ENCODE measurements around the gene SMARCD1. TPM values are rescaled to one million over a fixed set of nuclear protein-coding genes. Genes with fewer than 3 reads are reported as not detected.

SMARCD1 gene
- total RNA-seq, 1 experiment from 2014 or later, result 84.9 TPM

DNA sequence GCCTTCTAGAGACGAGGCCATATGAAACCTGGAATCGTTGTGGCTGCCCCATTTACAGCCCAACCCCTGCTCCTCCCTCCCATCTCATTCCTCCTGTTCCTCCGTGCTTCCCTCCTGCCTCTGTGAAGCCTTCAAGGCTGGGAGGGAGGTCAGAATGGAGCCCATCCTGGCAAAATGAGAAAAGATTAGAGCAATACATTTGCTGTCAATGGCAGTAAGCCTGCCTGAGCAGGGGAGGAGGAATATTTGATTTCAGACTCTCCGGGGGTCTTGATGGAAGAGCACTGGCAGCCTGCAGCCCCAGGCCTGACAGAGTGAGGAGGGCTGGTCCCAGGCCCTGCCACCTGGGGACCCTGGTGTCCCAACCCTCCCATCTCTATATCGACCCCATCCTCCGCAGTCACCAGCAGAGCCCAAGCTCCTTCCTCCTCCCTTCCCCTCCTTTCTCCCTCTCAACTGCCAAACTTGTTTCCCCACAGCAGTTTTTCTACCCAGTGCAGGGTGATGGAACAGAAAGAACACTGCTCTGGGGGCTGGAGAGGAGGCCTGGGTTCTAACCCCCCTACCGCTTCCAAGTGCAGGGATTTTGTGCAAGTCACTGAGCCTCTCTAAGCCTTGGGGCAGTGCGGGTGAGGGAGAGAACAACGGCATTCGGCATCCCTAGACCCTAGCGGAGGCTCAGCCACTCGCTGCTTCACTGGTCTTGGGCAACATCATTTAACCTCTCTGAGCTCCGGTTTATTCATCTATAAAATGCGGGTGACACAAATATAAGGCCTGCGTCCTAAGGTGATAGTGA lies 43.9 kb upstream of the SMARCD1 start:
- Histone ChIP-seq H3K27me3 (ENCODE audit: control insufficient read depth, insufficient read depth, low read length) (no peaks in the 10 kb centered on the region), H3K27ac (ENCODE audit: low read length) (no peak overlapping the region), H3K4me3 (ENCODE audit: low read depth in 2 of 2, low read length in 2 of 2) (no peak overlapping the region), H3K9me3 (ENCODE audit: control insufficient read depth, insufficient read depth, low read depth, low read length) (no peaks in the 10 kb centered on the region), H3K36me3 (ENCODE audit: control insufficient read depth, insufficient read depth, low read length) (no peaks in the 10 kb centered on the region), H3K4me1 (ENCODE audit: control insufficient read depth, insufficient read depth, low read length) (no peaks in the 10 kb centered on the region)
- in situ Hi-C loops (cut with HindIII; ENCODE audit: low pct_unique_long_range_greater_than_20kb, low sequenced_read_pairs), result no loop called here
- ATAC-seq, result no peak
- TF ChIP-seq, protein P1, sequence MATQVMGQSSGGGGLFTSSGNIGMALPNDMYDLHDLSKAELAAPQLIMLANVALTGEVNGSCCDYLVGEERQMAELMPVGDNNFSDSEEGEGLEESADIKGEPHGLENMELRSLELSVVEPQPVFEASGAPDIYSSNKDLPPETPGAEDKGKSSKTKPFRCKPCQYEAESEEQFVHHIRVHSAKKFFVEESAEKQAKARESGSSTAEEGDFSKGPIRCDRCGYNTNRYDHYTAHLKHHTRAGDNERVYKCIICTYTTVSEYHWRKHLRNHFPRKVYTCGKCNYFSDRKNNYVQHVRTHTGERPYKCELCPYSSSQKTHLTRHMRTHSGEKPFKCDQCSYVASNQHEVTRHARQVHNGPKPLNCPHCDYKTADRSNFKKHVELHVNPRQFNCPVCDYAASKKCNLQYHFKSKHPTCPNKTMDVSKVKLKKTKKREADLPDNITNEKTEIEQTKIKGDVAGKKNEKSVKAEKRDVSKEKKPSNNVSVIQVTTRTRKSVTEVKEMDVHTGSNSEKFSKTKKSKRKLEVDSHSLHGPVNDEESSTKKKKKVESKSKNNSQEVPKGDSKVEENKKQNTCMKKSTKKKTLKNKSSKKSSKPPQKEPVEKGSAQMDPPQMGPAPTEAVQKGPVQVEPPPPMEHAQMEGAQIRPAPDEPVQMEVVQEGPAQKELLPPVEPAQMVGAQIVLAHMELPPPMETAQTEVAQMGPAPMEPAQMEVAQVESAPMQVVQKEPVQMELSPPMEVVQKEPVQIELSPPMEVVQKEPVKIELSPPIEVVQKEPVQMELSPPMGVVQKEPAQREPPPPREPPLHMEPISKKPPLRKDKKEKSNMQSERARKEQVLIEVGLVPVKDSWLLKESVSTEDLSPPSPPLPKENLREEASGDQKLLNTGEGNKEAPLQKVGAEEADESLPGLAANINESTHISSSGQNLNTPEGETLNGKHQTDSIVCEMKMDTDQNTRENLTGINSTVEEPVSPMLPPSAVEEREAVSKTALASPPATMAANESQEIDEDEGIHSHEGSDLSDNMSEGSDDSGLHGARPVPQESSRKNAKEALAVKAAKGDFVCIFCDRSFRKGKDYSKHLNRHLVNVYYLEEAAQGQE (IDR thresholded peaks at IDR 0.05; ENCODE audit: insufficient read depth in 1 of 2, low read depth in 2 of 2, low read length in 1 of 2), result no peak
- TF ChIP-seq SIN3A (IDR thresholded peaks at IDR 0.05; ENCODE audit: borderline replicate concordance, insufficient read depth, low read depth, low read length), result no peak
- no peak for TF ChIP-seq TCF7L2 (IDR thresholded peaks at IDR 0.05; ENCODE audit: low read depth, low read length)
- TF ChIP-seq, protein P2, sequence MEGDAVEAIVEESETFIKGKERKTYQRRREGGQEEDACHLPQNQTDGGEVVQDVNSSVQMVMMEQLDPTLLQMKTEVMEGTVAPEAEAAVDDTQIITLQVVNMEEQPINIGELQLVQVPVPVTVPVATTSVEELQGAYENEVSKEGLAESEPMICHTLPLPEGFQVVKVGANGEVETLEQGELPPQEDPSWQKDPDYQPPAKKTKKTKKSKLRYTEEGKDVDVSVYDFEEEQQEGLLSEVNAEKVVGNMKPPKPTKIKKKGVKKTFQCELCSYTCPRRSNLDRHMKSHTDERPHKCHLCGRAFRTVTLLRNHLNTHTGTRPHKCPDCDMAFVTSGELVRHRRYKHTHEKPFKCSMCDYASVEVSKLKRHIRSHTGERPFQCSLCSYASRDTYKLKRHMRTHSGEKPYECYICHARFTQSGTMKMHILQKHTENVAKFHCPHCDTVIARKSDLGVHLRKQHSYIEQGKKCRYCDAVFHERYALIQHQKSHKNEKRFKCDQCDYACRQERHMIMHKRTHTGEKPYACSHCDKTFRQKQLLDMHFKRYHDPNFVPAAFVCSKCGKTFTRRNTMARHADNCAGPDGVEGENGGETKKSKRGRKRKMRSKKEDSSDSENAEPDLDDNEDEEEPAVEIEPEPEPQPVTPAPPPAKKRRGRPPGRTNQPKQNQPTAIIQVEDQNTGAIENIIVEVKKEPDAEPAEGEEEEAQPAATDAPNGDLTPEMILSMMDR (IDR thresholded peaks at IDR 0.05), result no peak
- no peak for TF ChIP-seq POLR2AphosphoS5 (IDR thresholded peaks at IDR 0.05; ENCODE audit: low read depth, low read length)
- CTCF ChIA-PET, result no interaction called here
- POLR2A ChIA-PET, result no interaction called here
- no peak for DNase-seq (ENCODE audit: low read depth, low spot score)
- intact Hi-C loops (cut with micrococcal nuclease; ENCODE audit: unreplicated experiment), result no loop called here
- BruUV-seq (replicated peaks), result no TSS peak

DNA sequence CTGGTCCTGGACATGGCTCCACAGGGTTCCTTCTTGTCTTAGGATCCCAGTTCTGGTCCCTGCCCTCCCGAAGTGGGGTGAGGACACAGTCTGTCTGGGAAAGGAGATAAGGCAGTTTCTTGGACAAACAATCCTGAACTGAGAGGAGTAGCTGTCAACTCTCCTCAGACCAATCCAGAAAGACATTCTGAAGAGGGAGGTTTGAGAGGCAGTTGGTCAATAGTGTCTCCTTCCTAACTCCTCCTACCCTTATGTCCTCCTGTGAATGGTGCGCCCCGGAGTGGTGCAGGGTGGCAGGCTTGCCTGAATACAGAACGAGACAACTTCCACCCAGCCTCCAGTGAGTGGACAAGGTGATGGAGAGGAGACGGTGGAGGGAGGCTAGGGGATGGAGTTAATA lies 43.2 kb upstream of the SMARCD1 start:
- H3K9me3 ChIP-seq (ENCODE audit: control insufficient read depth, insufficient read depth, low read depth, low read length), result no peaks in the 10 kb centered on the region
- POLR2A ChIA-PET, result no interaction called here
- H3K27ac ChIP-seq (ENCODE audit: low read length), result no peak overlapping the region
- CTCF ChIA-PET, result no interaction called here
- intact Hi-C loops (cut with micrococcal nuclease; ENCODE audit: unreplicated experiment), result no loop called here
- ATAC-seq, result no peak
- H3K27me3 ChIP-seq (ENCODE audit: control insufficient read depth, insufficient read depth, low read length), result no peaks in the 10 kb centered on the region
- no peak for DNase-seq (ENCODE audit: low read depth, low spot score)
- in situ Hi-C loops (cut with HindIII; ENCODE audit: low pct_unique_long_range_greater_than_20kb, low sequenced_read_pairs), result no loop called here
- TF ChIP-seq POLR2AphosphoS5 (IDR thresholded peaks at IDR 0.05; ENCODE audit: low read depth, low read length) (no peak), TCF7L2 (IDR thresholded peaks at IDR 0.05; ENCODE audit: low read depth, low read length) (no peak), SIN3A (IDR thresholded peaks at IDR 0.05; ENCODE audit: borderline replicate concordance, insufficient read depth, low read depth, low read length) (no peak)
- TF ChIP-seq, protein P2 (IDR thresholded peaks at IDR 0.05), result no peak
- TF ChIP-seq, protein P1 (IDR thresholded peaks at IDR 0.05; ENCODE audit: insufficient read depth in 1 of 2, low read depth in 2 of 2, low read length in 1 of 2), result no peak
- no peak overlapping the region for H3K4me3 ChIP-seq (ENCODE audit: low read depth in 2 of 2, low read length in 2 of 2)
- no peaks in the 10 kb centered on the region for H3K4me1 ChIP-seq (ENCODE audit: control insufficient read depth, insufficient read depth, low read length)
- BruUV-seq (replicated peaks), result no TSS peak
- no peaks in the 10 kb centered on the region for H3K36me3 ChIP-seq (ENCODE audit: control insufficient read depth, insufficient read depth, low read length)

Data from Panc1 (cell line).